Trophoblast cell (in vitro differentiated cells and primary cell): ENCODE measurements around the gene TMEM61.

Source experiments
- DNase-seq, 2 donors: peaks; one replicate each; pipeline ENCODE4 v3.0.0-alpha.2; 2016
- H2AFZ ChIP-seq: 2 replicates; pipeline ENCODE4 v1.6.1; 2013; ENCODE audit warnings: low read length, moderate library complexity, mild to moderate bottlenecking; ENCODE audit not compliant: insufficient read depth, poor library complexity
- H2AK5ac ChIP-seq: 2 replicates; pipeline ENCODE4 v1.6.1; 2013; ENCODE audit warnings: mild to moderate bottlenecking, low read length
- H2BK120ac ChIP-seq: 2 replicates; pipeline ENCODE4 v1.6.1; 2013; ENCODE audit warnings: low read length, mild to moderate bottlenecking, moderate library complexity; ENCODE audit not compliant: insufficient read depth, poor library complexity
- H2BK12ac ChIP-seq: 2 replicates; pipeline ENCODE4 v1.6.1; 2013; ENCODE audit warnings: mild to moderate bottlenecking, low read length, moderate library complexity
- H2BK5ac ChIP-seq: 2 replicates; pipeline ENCODE4 v1.6.1; 2013; ENCODE audit warnings: low read length, low read depth, moderate library complexity, mild to moderate bottlenecking; ENCODE audit not compliant: poor library complexity
- H3K14ac ChIP-seq: 2 replicates; pipeline ENCODE4 v1.6.1; 2013; ENCODE audit warnings: mild to moderate bottlenecking, low read length
- H3K18ac ChIP-seq: 2 replicates; pipeline ENCODE4 v1.6.1; 2013; ENCODE audit warnings: mild to moderate bottlenecking, low read length
- H3K23ac ChIP-seq: 2 replicates; pipeline ENCODE4 v1.6.1; 2013; ENCODE audit warnings: low read length
- H3K27ac ChIP-seq: 2 replicates; pipeline ENCODE4 v1.5.1; 2013; ENCODE audit warnings: low read depth, mild to moderate bottlenecking, inconsistent platforms, low read length, moderate library complexity
- H3K27me3 ChIP-seq: 2 replicates; pipeline ENCODE4 v1.6.1; 2013; ENCODE audit warnings: inconsistent platforms, mild to moderate bottlenecking, low read length, moderate library complexity; ENCODE audit not compliant: insufficient read depth
- H3K36me3 ChIP-seq, 2 experiments: 1 replicate in 1 of 2; 2 replicates in 1 of 2; pipeline ENCODE4 v1.6.1; 2013; ENCODE audit warnings: low read length in 2 of 2, mild to moderate bottlenecking in 2 of 2, moderate library complexity in 1 of 2; ENCODE audit not compliant: insufficient read depth in 2 of 2, control insufficient read depth in 1 of 2
- H3K4ac ChIP-seq: 2 replicates; pipeline ENCODE4 v1.6.1; 2013; ENCODE audit warnings: low read depth, mild to moderate bottlenecking, low read length, moderate library complexity
- H3K4me1 ChIP-seq, 2 experiments: 1 replicate in 1 of 2; 2 replicates in 1 of 2; pipeline ENCODE4 v1.6.1; 2013; ENCODE audit warnings: low read length in 2 of 2, mild to moderate bottlenecking in 2 of 2, moderate library complexity in 1 of 2; ENCODE audit not compliant: insufficient read depth in 2 of 2, control insufficient read depth in 1 of 2
- H3K4me2 ChIP-seq: 2 replicates; pipeline ENCODE4 v1.6.1; 2013; ENCODE audit warnings: inconsistent platforms, mild to moderate bottlenecking, low read length, moderate library complexity
- H3K4me3 ChIP-seq: 2 replicates; pipeline ENCODE4 v1.5.1; 2013; ENCODE audit warnings: mild to moderate bottlenecking, low read depth, low read length, inconsistent platforms
- H3K79me1 ChIP-seq: one replicate; pipeline ENCODE4 v1.6.1; 2013; ENCODE audit warnings: low read length
- H3K79me2 ChIP-seq: 2 replicates; pipeline ENCODE4 v1.6.1; 2013; ENCODE audit warnings: low read length, mild to moderate bottlenecking; ENCODE audit not compliant: control insufficient read depth, insufficient read depth, poor library complexity
- H3K9ac ChIP-seq: 2 replicates; pipeline ENCODE4 v1.6.1; 2013; ENCODE audit warnings: mild to moderate bottlenecking, low read length
- H3K9me3 ChIP-seq: 2 replicates; pipeline ENCODE4 v1.6.1; 2013; ENCODE audit warnings: low read depth, mild to moderate bottlenecking, control low read depth, inconsistent platforms, low read length; ENCODE audit not compliant: insufficient read depth
- H4K12ac ChIP-seq: 2 replicates; pipeline ENCODE4 v1.6.1; 2013; ENCODE audit warnings: low read depth, mild to moderate bottlenecking, low read length, moderate library complexity
- H4K8ac ChIP-seq: 2 replicates; pipeline ENCODE4 v1.6.1; 2013; ENCODE audit warnings: low read depth, mild to moderate bottlenecking, low read length, moderate library complexity
- H4K91ac ChIP-seq: one replicate; pipeline ENCODE4 v1.6.1; 2013; ENCODE audit warnings: low read depth, mild to moderate bottlenecking, low read length, moderate library complexity
- WGBS: extraction: QIAGEN DNeasy Blood & Tissue Kit; methylation state at CpG from one replicate; pipeline ENCODE4 v1.1.7; 2013; ENCODE audit warnings: missing lambda C conversion rate; ENCODE audit not compliant: insufficient read length, insufficient coverage; ENCODE audit errors: extremely low coverage; 5-methylcytosine and 5-hydroxymethylcytosine counted together

The TMEM61 gene

DNA sequence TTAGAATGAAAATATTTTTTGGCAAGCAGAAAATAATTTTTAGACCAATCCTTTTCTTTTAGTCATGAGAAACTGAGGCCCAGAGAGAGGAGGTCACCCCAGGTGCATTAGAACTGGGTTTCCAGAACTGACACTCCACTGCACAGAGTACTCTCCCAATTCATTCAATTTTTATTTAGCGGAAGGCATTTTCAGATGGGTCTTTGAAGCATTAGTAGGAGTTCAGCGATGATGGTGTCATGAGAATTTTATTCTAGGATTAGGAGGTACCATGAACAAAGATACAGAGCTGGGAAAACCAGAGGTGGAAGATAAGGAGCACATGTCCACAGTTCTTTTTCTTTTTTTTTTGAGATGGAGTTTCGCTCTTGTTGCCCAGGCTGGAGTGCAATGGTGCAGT lies 61.2 kb downstream of the TMEM61 start:
- Histone ChIP-seq H3K18ac (no peak overlapping the region), H2BK5ac (no peak overlapping the region), H3K4ac (no peak overlapping the region), H3K4me1 (peaks cover 7 to 9% of the 10 kb centered on the region in 2 experiments), H3K36me3 (no peaks in the 10 kb centered on the region), H3K23ac (no peak overlapping the region), H3K4me2 (no peak overlapping the region), H3K14ac (no peak overlapping the region), H3K79me1 (no peaks in the 10 kb centered on the region), H2AK5ac (no peak overlapping the region), H4K91ac (no peak overlapping the region), H4K8ac (no peak overlapping the region), H3K9me3 (peaks cover 4% of the 10 kb centered on the region), H2BK120ac (no peak overlapping the region), H2BK12ac (no peak overlapping the region), H2AFZ (no peak overlapping the region), H3K4me3 (no peak overlapping the region), H3K27ac (no peak overlapping the region), H3K27me3 (peaks cover 40% of the 10 kb centered on the region), H3K9ac (no peak overlapping the region), H4K12ac (no peak overlapping the region), H3K79me2 (no peaks in the 10 kb centered on the region)
- DNase-seq = no peak
- whole genome bisulfite sequencing = no CpG with 5 or more reads among the region's 3 CpGs
